Measurements from ENCODE around the gene ID1.
A peak's percentile ranks its signal among the peaks of the same experiment; 100 is the strongest.
"Not testable (repeated sequence)": the region's sequence is repeated elsewhere in the genome, so short reads cannot be mapped to it uniquely, and the experiment has no call there.

The ID1 gene

GRCh38 chr20:31594002-31594557 is 11.0 kb upstream of the ID1 start:
- Histone ChIP-seq H3K36me3 (ENCODE audit: control insufficient read depth, insufficient read depth, low read length) (no peaks in the 10 kb centered on the region), H3K27ac (ENCODE audit: low read depth, low read length) (no peak overlapping the region), H3K4me1 (ENCODE audit: control insufficient read depth, insufficient read depth, low read length) (peaks cover 33% of the 10 kb centered on the region), H3K27me3 (ENCODE audit: control insufficient read depth, insufficient read depth, low read length) (no peaks in the 10 kb centered on the region), H3K9me3 (ENCODE audit: control insufficient read depth, insufficient read depth, low read length) (no peaks in the 10 kb centered on the region), H3K9ac (ENCODE audit: low read depth, low read length) (no peak overlapping the region), H3K4me3 (ENCODE audit: low read depth, low read length) (no peak overlapping the region)

- Histone ChIP-seq H3K27me3 (ENCODE audit: control insufficient read depth, insufficient read depth, low read length) (no peaks in the 10 kb centered on the region), H3K9me3 (ENCODE audit: control insufficient read depth, insufficient read depth, low read length) (no peaks in the 10 kb centered on the region), H3K9ac (ENCODE audit: low read depth, low read length) (peak overlapping the region; percentile 24; the same call in 1 of the 2 replicates), H3K36me3 (ENCODE audit: control insufficient read depth, insufficient read depth, low read length) (no peaks in the 10 kb centered on the region), H3K4me3 (ENCODE audit: low read depth, low read length) (no peak overlapping the region), H3K27ac (ENCODE audit: low read depth, low read length) (peak overlapping the region; percentile 92), H3K4me1 (ENCODE audit: control insufficient read depth, insufficient read depth, low read length) (peaks cover 33% of the 10 kb centered on the region)
Observed at GRCh38 chr20:31594558-31595379, 10.3 kb upstream of the ID1 start.

GRCh38 chr20:31595380-31595653 is 9.8 kb upstream of the ID1 start:
- Histone ChIP-seq H3K27ac (ENCODE audit: low read depth, low read length) (peak overlapping the region; percentile 92), H3K36me3 (ENCODE audit: control insufficient read depth, insufficient read depth, low read length) (no peaks in the 10 kb centered on the region), H3K4me1 (ENCODE audit: control insufficient read depth, insufficient read depth, low read length) (peaks cover 33% of the 10 kb centered on the region), H3K27me3 (ENCODE audit: control insufficient read depth, insufficient read depth, low read length) (no peaks in the 10 kb centered on the region), H3K4me3 (ENCODE audit: low read depth, low read length) (no peak overlapping the region), H3K9me3 (ENCODE audit: control insufficient read depth, insufficient read depth, low read length) (no peaks in the 10 kb centered on the region), H3K9ac (ENCODE audit: low read depth, low read length) (no peak overlapping the region)

- Histone ChIP-seq H3K9ac (ENCODE audit: low read depth, low read length) (peak overlapping the region; percentile 9), H3K27ac (ENCODE audit: low read depth, low read length) (peak overlapping the region; percentile 92), H3K27me3 (ENCODE audit: control insufficient read depth, insufficient read depth, low read length) (no peaks in the 10 kb centered on the region), H3K36me3 (ENCODE audit: control insufficient read depth, insufficient read depth, low read length) (no peaks in the 10 kb centered on the region), H3K4me1 (ENCODE audit: control insufficient read depth, insufficient read depth, low read length) (peaks cover 33% of the 10 kb centered on the region), H3K4me3 (ENCODE audit: low read depth, low read length) (no peak overlapping the region), H3K9me3 (ENCODE audit: control insufficient read depth, insufficient read depth, low read length) (no peaks in the 10 kb centered on the region)
Observed at GRCh38 chr20:31595654-31596411, 9.3 kb upstream of the ID1 start.

GRCh38 chr20:31596412-31596715 is 8.7 kb upstream of the ID1 start:
- Histone ChIP-seq H3K4me1 (ENCODE audit: control insufficient read depth, insufficient read depth, low read length) (peaks cover 27% of the 10 kb centered on the region), H3K27ac (ENCODE audit: low read depth, low read length) (peak overlapping the region; percentile 92), H3K9ac (ENCODE audit: low read depth, low read length) (peak overlapping the region; percentile 9)
- H3K9me3 ChIP-seq (ENCODE audit: control insufficient read depth, insufficient read depth, low read length); H3K36me3 ChIP-seq (ENCODE audit: control insufficient read depth, insufficient read depth, low read length); H3K27me3 ChIP-seq (ENCODE audit: control insufficient read depth, insufficient read depth, low read length); H3K4me3 ChIP-seq (ENCODE audit: low read depth, low read length): not testable (repeated sequence)

- no peaks in the 10 kb centered on the region for H3K27me3 ChIP-seq (ENCODE audit: control insufficient read depth, insufficient read depth, low read length)
- H3K4me3 ChIP-seq (ENCODE audit: low read depth, low read length) = no peak overlapping the region
- no peaks in the 10 kb centered on the region for H3K36me3 ChIP-seq (ENCODE audit: control insufficient read depth, insufficient read depth, low read length)
- peaks cover 26% of the 10 kb centered on the region for H3K4me1 ChIP-seq (ENCODE audit: control insufficient read depth, insufficient read depth, low read length)
- H3K9ac ChIP-seq (ENCODE audit: low read depth, low read length) = no peak overlapping the region
- H3K9me3 ChIP-seq (ENCODE audit: control insufficient read depth, insufficient read depth, low read length) = no peaks in the 10 kb centered on the region
- peak overlapping the region; percentile 47 for H3K27ac ChIP-seq (ENCODE audit: low read depth, low read length)
Observed at GRCh38 chr20:31596831-31597480, 8.1 kb upstream of the ID1 start.

GRCh38 chr20:31597481-31597855 is 7.6 kb upstream of the ID1 start:
- H3K4me1 ChIP-seq (ENCODE audit: control insufficient read depth, insufficient read depth, low read length) = peaks cover 26% of the 10 kb centered on the region
- no peaks in the 10 kb centered on the region for H3K9me3 ChIP-seq (ENCODE audit: control insufficient read depth, insufficient read depth, low read length)

GRCh38 chr20:31602431-31602778 is 2.7 kb upstream of the ID1 start:
- no peak overlapping the region for H3K4me3 ChIP-seq (ENCODE audit: low read depth, low read length)
- peaks cover 18% of the 10 kb centered on the region for H3K4me1 ChIP-seq (ENCODE audit: control insufficient read depth, insufficient read depth, low read length)
- H3K27me3 ChIP-seq (ENCODE audit: control insufficient read depth, insufficient read depth, low read length) = no peaks in the 10 kb centered on the region
- H3K27ac ChIP-seq (ENCODE audit: low read depth, low read length) = no peak overlapping the region
- peaks cover 9% of the 10 kb centered on the region; the same call in 1 of the 2 replicates for H3K36me3 ChIP-seq (ENCODE audit: control insufficient read depth, insufficient read depth, low read length)
- H3K9me3 ChIP-seq (ENCODE audit: control insufficient read depth, insufficient read depth, low read length) = no peaks in the 10 kb centered on the region
- no peak overlapping the region for H3K9ac ChIP-seq (ENCODE audit: low read depth, low read length)

More at GRCh38 chr20:31597481-31597855, 7.6 kb upstream of the ID1 start:
- Histone ChIP-seq H3K9ac (ENCODE audit: low read depth, low read length) (no peak overlapping the region), H3K4me3 (ENCODE audit: low read depth, low read length) (no peak overlapping the region), H3K27ac (ENCODE audit: low read depth, low read length) (no peak overlapping the region), H3K27me3 (ENCODE audit: control insufficient read depth, insufficient read depth, low read length) (no peaks in the 10 kb centered on the region), H3K36me3 (ENCODE audit: control insufficient read depth, insufficient read depth, low read length) (no peaks in the 10 kb centered on the region)

- peaks cover 23% of the 10 kb centered on the region for H3K4me1 ChIP-seq (ENCODE audit: control insufficient read depth, insufficient read depth, low read length)
- no peaks in the 10 kb centered on the region for H3K9me3 ChIP-seq (ENCODE audit: control insufficient read depth, insufficient read depth, low read length)
- no peak overlapping the region for H3K9ac ChIP-seq (ENCODE audit: low read depth, low read length)
- H3K27me3 ChIP-seq (ENCODE audit: control insufficient read depth, insufficient read depth, low read length) = no peaks in the 10 kb centered on the region
- no peak overlapping the region for H3K4me3 ChIP-seq (ENCODE audit: low read depth, low read length)
- peaks cover 9% of the 10 kb centered on the region; the same call in 1 of the 2 replicates for H3K36me3 ChIP-seq (ENCODE audit: control insufficient read depth, insufficient read depth, low read length)
- H3K27ac ChIP-seq (ENCODE audit: low read depth, low read length) = peak overlapping the region; percentile 54
Observed at GRCh38 chr20:31602779-31603441, 2.2 kb upstream of the ID1 start.

GRCh38 chr20:31603822-31604566 is 1.1 kb upstream of the ID1 start:
- Histone ChIP-seq H3K36me3 (ENCODE audit: control insufficient read depth, insufficient read depth, low read length) (peaks cover 9% of the 10 kb centered on the region; the same call in 1 of the 2 replicates), H3K9me3 (ENCODE audit: control insufficient read depth, insufficient read depth, low read length) (no peaks in the 10 kb centered on the region), H3K9ac (ENCODE audit: low read depth, low read length) (peak overlapping the region; percentile 61), H3K27ac (ENCODE audit: low read depth, low read length) (peak overlapping the region; percentile 98), H3K4me3 (ENCODE audit: low read depth, low read length) (peak overlapping the region; percentile 90), H3K4me1 (ENCODE audit: control insufficient read depth, insufficient read depth, low read length) (peaks cover 31% of the 10 kb centered on the region), H3K27me3 (ENCODE audit: control insufficient read depth, insufficient read depth, low read length) (no peaks in the 10 kb centered on the region)

Measured in HUES48 (cell line).